Muscle layer of duodenum (tissue), 2 donors: Measurements from ENCODE around the gene ZNF566.
A peak's percentile ranks its signal among the peaks of the same experiment; 100 is the strongest.

Experiments used
- H3K27ac ChIP-seq: one replicate; pipeline ENCODE4 v1.7.0; 2013; ENCODE audit warnings: mild to moderate bottlenecking, low read length
- H3K27me3 ChIP-seq: one replicate; pipeline ENCODE4 v1.7.0; 2013; ENCODE audit warnings: low read depth, mild to moderate bottlenecking, control low read depth, low read length
- H3K36me3 ChIP-seq, 2 donors: one replicate each; pipeline ENCODE4 v1.7.0; 2013; ENCODE audit warnings: low read length in 2 of 2, control low read depth in 1 of 2, mild to moderate bottlenecking in 1 of 2; ENCODE audit not compliant: insufficient read depth in 2 of 2, control insufficient read depth in 1 of 2
- H3K4me1 ChIP-seq, 2 donors: one replicate each; pipeline ENCODE4 v1.7.0; 2013; ENCODE audit warnings: low read length in 2 of 2, mild to moderate bottlenecking in 2 of 2, control low read depth in 1 of 2, moderate library complexity in 1 of 2; ENCODE audit not compliant: insufficient read depth in 2 of 2, control insufficient read depth in 1 of 2
- H3K4me3 ChIP-seq, 2 donors: one replicate each; pipeline ENCODE4 v1.7.0; 2013; ENCODE audit warnings: low read length in 2 of 2, low read depth in 1 of 2, mild to moderate bottlenecking in 1 of 2
- H3K9me3 ChIP-seq, 2 donors: one replicate each; pipeline ENCODE4 v1.7.0; 2013; ENCODE audit warnings: low read length in 2 of 2, control low read depth in 1 of 2, mild to moderate bottlenecking in 1 of 2; ENCODE audit not compliant: control insufficient read depth in 1 of 2
- donor health status: healthy.

ZNF566 gene

DNA sequence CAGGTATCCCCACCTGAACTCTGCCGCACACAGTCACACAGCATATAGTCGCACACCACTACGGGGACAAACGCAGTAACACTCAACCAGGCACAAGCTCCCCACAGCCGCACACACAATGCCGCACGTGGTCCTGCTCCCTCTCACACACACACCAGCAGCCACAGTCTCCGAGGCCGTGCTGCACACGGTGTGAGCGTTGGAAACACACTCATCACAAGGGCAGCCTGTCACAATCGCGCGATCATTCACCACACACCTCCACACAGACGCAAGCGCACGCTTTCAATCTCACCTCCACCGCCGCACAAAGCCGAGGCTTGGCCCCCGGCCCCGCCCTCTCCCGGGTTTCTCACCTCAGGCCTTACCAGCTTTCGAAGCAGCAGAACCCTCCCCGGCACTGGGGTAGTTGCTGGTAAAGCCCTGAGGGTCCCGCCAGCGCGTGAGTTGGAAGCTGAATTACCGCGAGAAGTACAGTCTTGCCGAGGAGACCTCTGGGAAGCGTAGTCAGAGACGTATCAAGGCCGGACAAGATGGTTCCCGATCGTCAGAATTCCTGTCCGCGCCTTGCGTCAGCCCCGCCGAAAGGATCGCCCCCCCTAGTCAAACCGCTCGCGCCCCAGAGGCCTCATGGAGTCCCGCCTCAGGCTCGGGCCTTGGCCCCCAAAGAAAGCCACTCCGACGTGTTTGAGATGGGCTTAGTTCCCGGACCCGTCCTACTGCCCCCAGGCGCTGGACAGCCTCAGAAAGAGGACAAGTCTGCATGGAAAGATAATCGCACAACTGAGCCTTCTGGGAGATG is at the start of gene ZNF566:
TSS of gene ZNF566 (minus strand) at position 444 of the 802 bp plus-strand sequence. CDS start 13,004 bp downstream, outside the sequence.
- Histone ChIP-seq H3K9me3 (no peaks in the 10 kb centered on the region), H3K4me3 (peak within 1 kb of the TSS; percentile 80 to 97), H3K27ac (peak within 1 kb of the TSS; percentile 98), H3K4me1 (peaks cover 7 to 18% of the 10 kb centered on the region in 2 donors), H3K36me3 (no peaks in the 10 kb centered on the region), H3K27me3 (no peaks in the 10 kb centered on the region)

DNA sequence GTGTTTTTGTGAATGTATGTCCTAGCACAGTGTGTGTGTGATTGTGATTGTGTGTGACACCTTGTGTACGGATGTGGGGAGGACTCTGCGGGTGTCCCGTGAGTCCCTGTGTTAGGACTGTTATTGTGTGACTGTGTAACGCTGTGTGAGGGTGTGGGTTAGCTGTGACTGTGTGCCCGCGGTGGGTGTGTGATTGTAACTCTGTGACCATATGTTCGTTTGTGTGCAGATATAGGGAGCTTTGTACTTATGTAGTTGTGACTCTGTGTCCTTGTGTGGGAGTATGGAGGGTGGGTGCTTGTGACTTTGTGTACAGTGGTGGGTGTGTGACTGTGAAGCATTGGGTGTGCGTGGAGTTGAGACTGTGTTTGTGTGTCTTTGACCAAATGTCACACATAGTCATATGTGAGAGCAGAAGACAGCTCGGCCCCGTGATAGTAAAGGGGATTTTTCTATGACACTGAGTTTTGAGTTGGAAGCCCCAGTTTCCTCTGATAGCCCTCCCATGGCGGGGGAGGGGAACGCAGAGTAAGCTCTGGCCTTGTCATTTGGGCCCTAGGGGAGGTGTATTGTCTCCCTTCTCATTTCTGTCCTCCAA is 39.7 kb upstream of the ZNF566 start:
- peaks cover 3 to 21% of the 10 kb centered on the region in 2 donors for H3K4me1 ChIP-seq
- peak overlapping the region; percentile 90 to 94 for H3K4me3 ChIP-seq
- H3K36me3 ChIP-seq = peaks cover 8 to 20% of the 10 kb centered on the region in 2 donors
- no peaks in the 10 kb centered on the region for H3K27me3 ChIP-seq
- H3K27ac ChIP-seq = peak overlapping the region; percentile 97
- H3K9me3 ChIP-seq = peaks cover 5 to 26% of the 10 kb centered on the region in 2 donors

DNA sequence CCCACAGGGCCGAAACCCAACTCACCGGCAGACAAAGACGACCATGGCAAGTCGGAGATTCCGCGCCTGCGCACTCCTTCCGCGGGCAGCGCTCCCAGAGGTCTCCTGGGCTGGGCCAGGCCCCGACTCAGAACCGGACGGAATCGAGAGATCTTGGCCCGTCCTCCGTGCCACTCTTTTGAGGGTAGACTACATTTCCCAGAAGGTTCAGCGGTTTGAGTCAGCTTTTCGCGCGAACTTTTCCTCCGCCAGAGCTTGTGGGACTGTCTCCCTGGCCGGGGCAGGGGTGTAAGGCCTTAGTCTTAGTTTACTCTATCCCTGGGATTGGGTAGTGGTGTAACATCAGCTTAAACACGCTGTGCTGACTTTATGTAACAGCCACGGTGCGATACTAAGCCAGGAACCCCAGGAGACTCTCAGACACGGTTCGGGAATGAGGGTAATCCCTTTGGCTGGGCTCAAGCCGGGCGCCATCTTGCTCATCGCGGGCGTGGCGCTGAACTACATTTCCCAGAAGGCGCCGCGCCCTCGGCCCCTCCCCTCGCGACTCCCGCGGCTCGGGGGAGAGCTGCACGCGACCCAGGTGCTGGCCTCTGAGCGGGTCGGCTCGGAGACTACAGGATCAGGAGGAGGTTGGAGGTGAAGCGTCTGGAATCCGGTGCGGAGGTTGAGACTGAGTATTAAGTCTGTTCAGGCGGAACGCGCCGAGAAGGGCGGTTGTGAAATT is 39.0 kb upstream of the ZNF566 start, which contains the start of gene ZNF260:
TSS of gene ZNF260 (minus strand) at position 78 of the 727 bp plus-strand sequence. CDS start 13,033 bp downstream, outside the sequence.
- Histone ChIP-seq H3K9me3 (peaks cover under 1 to 21% of the 10 kb centered on the region in 2 donors), H3K27me3 (no peaks in the 10 kb centered on the region), H3K36me3 (peaks cover 8 to 15% of the 10 kb centered on the region in 2 donors)

DNA sequence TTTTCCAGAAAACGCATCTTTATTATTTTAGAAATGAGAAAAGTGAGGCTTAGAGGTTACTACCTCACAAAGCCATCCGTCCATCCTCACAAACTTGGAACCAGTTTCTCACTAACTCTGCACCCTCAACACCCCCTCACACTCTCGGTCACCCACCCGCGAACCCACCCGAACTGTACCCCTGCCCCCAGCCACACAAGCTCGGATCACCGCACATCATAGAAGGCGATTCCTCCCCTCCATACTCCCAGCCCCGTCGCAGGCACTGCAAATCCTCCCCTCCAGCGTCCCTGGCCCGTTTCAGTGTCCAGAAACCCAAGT is 38.5 kb upstream of the ZNF566 start:
- H3K36me3 ChIP-seq = peaks cover 12 to 15% of the 10 kb centered on the region in 2 donors
- H3K9me3 ChIP-seq = peaks cover 2 to 22% of the 10 kb centered on the region in 2 donors
- peak overlapping the region; percentile 97 for H3K27ac ChIP-seq

More for the DNA sequence above, 39.0 kb upstream of the ZNF566 start, which contains the start of gene ZNF260:
- Histone ChIP-seq H3K4me3 (peak within 1 kb of the TSS; percentile 90 to 94), H3K27ac (peak within 1 kb of the TSS; percentile 97), H3K4me1 (peaks cover 3 to 21% of the 10 kb centered on the region in 2 donors)

DNA sequence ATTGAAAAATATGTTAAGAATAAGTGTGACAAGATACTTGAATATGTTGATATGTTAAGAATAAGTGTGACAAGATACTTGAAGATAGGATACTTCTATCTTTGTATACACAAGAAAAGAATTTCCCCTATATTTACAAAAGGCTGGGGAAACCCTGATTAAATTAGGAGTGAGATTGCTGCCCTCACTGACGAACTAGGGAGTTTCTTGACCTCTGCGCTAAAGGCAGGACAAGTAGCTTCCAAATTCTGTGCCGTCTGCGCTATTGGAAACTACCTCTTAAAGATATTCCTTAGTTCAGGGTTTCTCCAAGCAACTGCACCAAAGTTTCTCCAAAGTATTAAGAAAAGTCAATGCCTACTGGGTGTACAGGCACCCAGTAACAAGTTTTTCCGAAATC is 38.0 kb upstream of the ZNF566 start:
- H3K27me3 ChIP-seq = no peaks in the 10 kb centered on the region
- H3K4me1 ChIP-seq = peaks cover 3 to 21% of the 10 kb centered on the region in 2 donors
- peaks cover 17 to 20% of the 10 kb centered on the region in 2 donors for H3K36me3 ChIP-seq
- H3K9me3 ChIP-seq = peaks cover 7 to 26% of the 10 kb centered on the region in 2 donors
- H3K4me3 ChIP-seq = peak overlapping the region; percentile 90 to 94
- peak overlapping the region; percentile 97 for H3K27ac ChIP-seq

More for the DNA sequence above, 38.5 kb upstream of the ZNF566 start:
- H3K4me1 ChIP-seq = peaks cover 3 to 21% of the 10 kb centered on the region in 2 donors
- H3K4me3 ChIP-seq = peak overlapping the region; percentile 90 to 94
- H3K27me3 ChIP-seq = no peaks in the 10 kb centered on the region

DNA sequence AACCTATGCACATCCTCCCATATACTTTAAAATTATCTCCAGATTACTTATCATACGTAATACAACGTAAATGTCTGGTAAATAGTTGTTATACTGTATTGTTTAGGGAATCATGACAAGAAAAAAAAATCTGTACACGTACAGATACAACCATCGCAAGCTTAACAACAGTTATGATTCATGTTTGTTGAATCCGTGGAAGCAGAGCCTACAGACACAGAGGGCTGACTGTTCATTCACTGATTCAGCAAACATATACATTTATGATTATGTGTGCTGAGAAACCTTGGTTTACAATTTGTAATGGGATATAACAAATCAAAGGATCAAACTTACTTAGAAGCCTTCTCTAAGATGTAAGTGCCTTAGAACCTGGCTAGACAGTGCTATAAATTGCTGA is 37.2 kb upstream of the ZNF566 start:
- Histone ChIP-seq H3K9me3 (peaks cover 7 to 31% of the 10 kb centered on the region in 2 donors), H3K27ac (no peak overlapping the region), H3K4me3 (peak overlapping the region in 1 of 2 donors; percentile 94)

DNA sequence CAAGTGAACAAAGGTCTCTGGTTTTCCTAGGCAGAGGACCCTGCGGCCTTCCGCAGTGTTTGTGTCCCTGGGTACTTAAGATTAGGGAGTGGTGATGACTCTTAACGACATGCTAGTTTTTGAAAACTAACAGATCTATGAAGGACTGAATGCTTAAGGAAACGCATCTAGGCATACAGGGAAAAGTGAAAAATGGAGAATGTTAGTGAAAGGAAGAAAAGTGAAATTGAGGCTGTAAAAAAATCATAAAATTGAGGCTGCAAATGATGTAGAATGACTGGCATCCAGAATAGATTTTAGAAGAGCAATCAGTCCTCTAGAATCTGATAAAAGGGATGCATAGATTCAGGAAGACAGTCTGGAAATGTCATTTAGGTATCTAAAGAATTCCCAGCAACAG is 35.3 kb upstream of the ZNF566 start:
- peaks cover 3 to 21% of the 10 kb centered on the region in 2 donors for H3K4me1 ChIP-seq
- peak overlapping the region in 1 of 2 donors; percentile 33 for H3K4me3 ChIP-seq
- H3K36me3 ChIP-seq = peaks cover 18 to 45% of the 10 kb centered on the region in 2 donors
- no peaks in the 10 kb centered on the region for H3K27me3 ChIP-seq
- H3K9me3 ChIP-seq = peaks cover 13 to 31% of the 10 kb centered on the region in 2 donors
- H3K27ac ChIP-seq = no peak overlapping the region

More for the DNA sequence above, 37.2 kb upstream of the ZNF566 start:
- peaks cover 3 to 21% of the 10 kb centered on the region in 2 donors for H3K4me1 ChIP-seq
- peaks cover 18 to 26% of the 10 kb centered on the region in 2 donors for H3K36me3 ChIP-seq
- no peaks in the 10 kb centered on the region for H3K27me3 ChIP-seq

DNA sequence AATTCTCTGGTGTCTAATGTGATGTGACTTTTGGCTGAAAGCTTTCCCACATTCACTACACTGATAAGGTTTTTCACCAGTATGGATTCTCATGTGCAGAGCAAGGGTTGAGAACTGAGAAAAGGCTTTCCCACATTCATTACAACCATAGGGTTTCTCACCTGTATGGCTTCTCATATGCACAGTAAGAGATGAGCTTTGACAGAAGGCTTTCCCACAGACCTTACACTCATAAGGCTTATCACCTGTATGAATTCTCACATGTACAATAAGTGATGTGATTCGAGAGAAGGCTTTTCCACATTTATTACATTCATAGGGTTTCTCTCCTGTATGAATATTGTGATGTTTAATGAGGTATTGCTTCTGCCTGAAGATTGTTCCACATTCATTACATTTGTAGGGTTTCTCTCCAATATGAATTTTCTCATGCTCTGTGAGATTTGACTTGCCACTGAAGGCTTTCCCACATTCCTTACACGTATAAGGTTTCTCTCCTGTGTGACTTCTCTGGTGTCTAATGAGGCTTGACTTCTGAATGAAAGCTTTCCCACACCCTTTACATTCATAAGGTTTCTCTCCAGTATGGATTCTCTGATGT is 24.8 kb upstream of the ZNF566 start:
- H3K4me3 ChIP-seq = peak overlapping the region; percentile 21 to 50
- no peak overlapping the region for H3K27ac ChIP-seq
- H3K27me3 ChIP-seq = no peaks in the 10 kb centered on the region
- H3K4me1 ChIP-seq = no peaks in the 10 kb centered on the region
- H3K9me3 ChIP-seq = peaks cover 71 to 80% of the 10 kb centered on the region in 2 donors
- peaks cover 39 to 70% of the 10 kb centered on the region in 2 donors for H3K36me3 ChIP-seq

DNA sequence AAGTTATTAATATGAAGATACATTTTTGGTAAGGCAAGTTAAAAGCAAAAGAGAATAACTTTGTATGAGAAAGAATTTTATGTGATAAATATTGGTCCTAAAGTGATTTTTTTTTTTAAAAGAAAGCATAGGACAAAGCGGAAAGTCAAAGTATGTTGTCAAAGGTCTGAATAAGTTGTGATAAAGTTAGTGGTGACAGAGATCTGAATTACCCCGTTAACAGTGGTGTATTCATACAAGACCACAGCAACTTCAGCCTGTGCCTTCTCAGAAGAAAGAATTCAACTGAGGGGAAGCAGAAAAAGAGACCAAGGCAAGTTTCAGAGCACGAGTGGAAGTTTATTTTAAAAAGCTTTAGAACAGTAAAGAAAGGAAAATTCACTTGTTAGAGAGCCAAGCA is 19.0 kb upstream of the ZNF566 start:
- H3K4me1 ChIP-seq = no peaks in the 10 kb centered on the region
- no peak overlapping the region for H3K4me3 ChIP-seq
- H3K36me3 ChIP-seq = peaks cover 0 to 12% of the 10 kb centered on the region in 2 donors
- H3K9me3 ChIP-seq = peaks cover 30 to 63% of the 10 kb centered on the region in 2 donors
- no peaks in the 10 kb centered on the region for H3K27me3 ChIP-seq
- H3K27ac ChIP-seq = no peak overlapping the region

DNA sequence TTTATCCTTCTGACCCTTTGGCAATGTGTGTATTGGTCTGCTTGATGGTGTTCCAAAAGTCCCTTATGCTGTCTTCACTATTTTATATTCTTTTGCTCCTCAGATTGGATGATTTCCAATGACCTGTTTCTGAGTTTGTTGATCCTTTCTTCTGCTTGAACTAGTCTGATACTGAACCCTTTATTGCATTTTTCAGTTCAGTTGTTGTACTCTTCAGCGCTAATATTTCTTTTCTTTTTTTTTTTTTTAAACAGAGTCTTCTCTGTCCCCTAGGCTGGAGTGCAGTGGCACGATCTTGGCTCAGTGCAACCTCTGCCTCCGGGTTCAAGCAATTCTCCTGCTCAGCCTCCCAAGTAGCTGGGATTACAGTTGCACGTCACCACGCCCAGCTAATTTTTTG is 12.6 kb upstream of the ZNF566 start:
- Histone ChIP-seq H3K27ac (no peak overlapping the region), H3K4me1 (no peaks in the 10 kb centered on the region), H3K9me3 (peaks cover 24 to 58% of the 10 kb centered on the region in 2 donors), H3K4me3 (peak overlapping the region in 1 of 2 donors; percentile 16), H3K27me3 (no peaks in the 10 kb centered on the region), H3K36me3 (no peaks in the 10 kb centered on the region)
